GM12874 (cell line): ENCODE measurements around the gene RIMBP2.

Source experiments
- TF ChIP-seq, protein P1 (sequence below): IDR thresholded peaks from 2 replicates; pipeline ENCODE4 v1.5.1; 2011; ENCODE audit warnings: low read depth, mild to moderate bottlenecking, control low read depth, low read length, moderate library complexity; ENCODE audit not compliant: insufficient read depth

The RIMBP2 gene

DNA sequence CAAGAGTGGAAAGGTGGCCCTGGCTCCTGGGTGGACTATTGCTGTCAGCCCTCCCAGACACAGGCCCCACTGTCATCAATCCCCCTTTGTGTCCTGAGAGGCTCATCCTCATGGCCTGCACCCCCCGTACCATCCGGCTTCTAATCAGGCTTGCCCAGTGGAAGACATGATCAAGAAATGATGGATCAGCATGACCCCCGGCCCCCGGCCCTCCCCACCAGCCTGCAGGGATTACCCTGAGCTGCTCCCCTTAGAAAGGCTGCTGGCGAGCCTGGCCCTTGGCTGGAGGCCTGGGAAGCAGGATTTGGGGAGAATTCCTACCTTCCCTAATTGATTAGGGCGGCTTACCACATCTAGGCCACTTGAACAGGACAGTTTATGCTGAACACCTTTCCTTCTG is 207.3 kb downstream of the RIMBP2 start:
- TF ChIP-seq, protein P1, sequence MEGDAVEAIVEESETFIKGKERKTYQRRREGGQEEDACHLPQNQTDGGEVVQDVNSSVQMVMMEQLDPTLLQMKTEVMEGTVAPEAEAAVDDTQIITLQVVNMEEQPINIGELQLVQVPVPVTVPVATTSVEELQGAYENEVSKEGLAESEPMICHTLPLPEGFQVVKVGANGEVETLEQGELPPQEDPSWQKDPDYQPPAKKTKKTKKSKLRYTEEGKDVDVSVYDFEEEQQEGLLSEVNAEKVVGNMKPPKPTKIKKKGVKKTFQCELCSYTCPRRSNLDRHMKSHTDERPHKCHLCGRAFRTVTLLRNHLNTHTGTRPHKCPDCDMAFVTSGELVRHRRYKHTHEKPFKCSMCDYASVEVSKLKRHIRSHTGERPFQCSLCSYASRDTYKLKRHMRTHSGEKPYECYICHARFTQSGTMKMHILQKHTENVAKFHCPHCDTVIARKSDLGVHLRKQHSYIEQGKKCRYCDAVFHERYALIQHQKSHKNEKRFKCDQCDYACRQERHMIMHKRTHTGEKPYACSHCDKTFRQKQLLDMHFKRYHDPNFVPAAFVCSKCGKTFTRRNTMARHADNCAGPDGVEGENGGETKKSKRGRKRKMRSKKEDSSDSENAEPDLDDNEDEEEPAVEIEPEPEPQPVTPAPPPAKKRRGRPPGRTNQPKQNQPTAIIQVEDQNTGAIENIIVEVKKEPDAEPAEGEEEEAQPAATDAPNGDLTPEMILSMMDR = no peak

DNA sequence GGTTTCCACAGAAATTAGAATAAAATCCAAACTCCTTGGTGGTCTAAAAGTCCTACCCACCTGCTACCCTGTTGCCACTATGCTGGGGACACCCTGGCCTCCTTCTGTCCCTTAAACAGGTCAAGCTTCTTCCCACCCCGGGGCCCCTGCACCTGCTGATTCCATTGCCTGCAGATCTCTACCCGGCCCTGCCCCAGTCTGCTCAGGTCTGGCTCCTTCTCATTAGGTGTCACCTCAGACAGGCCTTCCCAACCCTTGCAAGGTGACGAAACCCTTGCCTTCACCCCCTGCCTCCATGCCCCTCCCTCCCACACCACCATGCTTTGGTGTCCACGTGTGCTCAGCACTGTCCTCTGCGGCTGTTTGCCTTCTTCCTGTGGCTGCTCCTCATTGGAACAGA is 207.8 kb downstream of the RIMBP2 start:
- TF ChIP-seq, protein P1 = no peak

DNA sequence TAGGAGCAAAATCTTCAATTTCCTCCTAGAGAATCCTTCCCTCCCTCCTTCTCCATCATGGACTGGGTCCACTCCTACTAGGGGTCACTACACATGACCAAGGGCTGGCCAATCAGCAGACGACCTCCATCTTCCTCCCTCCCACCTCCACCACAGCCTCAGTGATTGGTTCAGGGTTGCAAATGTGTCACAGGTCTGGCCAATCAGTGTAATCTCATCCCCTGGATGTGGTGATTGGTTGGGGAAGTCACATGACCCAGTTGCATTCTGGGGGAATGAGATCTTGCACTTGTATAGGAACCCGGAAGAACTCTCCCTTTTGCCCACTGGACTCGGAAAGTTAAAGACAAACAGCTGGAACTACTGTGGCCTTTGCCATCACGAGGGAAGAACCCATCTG is 209.3 kb downstream of the RIMBP2 start:
- TF ChIP-seq, protein P1 = no peak

DNA sequence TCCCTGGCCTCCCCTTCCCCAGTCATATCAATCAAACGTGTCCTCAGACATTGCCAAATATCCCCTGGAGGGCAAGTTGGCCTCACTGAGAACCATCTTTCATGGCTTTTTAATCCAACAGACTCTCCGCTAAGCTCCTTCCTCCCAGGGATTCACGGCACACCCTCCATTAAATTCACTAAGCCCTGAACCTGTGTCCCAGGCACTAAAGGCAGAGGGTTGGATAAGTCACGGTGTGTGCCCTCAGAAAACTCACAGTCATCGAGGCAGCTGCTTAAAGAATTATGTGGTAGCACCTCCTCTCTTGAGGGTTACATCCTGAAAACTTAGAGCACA is 211.3 kb downstream of the RIMBP2 start:
- TF ChIP-seq, protein P1 = no peak

DNA sequence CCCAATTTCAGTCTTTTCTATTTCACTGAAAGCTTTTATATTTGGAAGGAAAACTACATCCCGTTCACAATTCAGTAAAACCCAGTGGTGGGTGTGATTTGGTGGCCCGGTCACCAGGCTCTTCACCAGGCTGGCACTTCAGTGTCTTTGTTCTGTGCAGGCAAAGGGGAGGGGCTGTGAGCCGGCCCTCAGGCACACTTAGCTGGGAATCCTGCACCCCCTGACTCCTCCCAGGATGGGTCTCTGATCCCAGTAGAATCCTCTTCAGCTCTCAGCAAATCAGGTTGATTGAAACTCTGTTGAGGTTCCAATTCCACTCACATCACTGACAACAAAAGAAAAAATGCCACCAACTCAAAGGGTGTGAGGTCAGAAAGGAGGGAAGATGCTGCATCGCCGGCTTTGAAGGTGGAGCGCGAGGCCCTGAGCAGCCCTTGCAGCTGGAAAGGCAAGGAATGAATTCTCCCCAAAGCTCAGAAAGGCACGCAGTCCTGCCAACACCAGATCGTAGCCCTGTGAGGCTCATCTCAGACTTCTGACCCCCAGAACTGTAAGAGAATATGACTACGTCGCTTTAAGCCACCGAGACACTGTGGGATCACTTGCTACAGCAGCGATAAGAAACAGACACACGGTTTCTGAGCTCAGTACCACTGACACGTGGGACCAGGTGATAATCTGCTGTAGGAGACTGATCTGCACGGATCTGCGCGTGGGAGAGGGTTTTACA is 211.8 kb downstream of the RIMBP2 start:
- TF ChIP-seq, protein P1 = no peak

DNA sequence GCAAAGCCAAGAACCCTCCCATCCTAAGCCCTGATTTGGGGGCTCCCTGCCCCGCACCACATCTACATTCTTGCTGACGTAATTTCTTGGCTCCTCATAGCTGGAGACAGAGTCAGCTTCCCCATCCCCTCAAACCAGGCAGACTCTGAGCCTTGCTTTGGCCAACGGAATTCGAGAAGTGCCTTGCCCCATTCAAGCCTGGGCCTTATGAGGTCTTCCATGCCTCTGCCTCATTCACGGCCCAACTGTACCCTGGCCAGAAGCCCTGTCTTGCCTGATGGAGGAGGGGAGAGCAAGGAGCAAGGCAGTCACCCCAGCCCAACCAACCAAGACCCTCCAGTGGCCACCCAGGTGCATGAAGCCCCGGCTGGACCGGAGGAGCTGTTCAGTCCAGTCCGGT is 214.3 kb downstream of the RIMBP2 start:
- TF ChIP-seq, protein P1 = no peak

DNA sequence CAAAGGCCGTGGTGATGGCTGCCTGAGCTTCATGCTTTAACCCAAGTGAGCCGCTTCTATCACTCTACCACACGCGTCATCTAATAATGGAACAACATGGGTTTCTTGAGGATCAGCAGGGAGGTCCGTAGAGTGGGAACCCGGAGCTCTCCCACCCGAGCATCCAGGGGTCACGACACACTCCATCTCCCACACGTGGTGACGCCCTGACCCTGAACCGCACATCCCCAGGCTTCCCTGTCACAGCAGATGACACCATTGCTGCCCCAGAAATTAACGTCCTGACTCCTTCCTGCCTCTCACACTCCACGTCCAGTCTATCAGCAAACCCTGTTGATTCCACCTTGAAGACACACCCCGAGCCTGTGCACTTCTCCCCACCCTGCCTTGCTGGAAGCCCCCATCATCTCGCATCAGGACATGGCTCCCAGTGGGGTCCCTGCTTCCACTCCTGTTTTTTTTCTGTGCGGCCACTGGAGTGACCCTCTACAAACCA is 215.2 kb downstream of the RIMBP2 start:
- TF ChIP-seq, protein P1 = no peak
